ENCODE measurements around the gene ARRB1.
"Not testable (repeated sequence)": the region's sequence is repeated elsewhere in the genome, so short reads cannot be mapped to it uniquely, and the experiment has no call there.

ARRB1 gene

DNA sequence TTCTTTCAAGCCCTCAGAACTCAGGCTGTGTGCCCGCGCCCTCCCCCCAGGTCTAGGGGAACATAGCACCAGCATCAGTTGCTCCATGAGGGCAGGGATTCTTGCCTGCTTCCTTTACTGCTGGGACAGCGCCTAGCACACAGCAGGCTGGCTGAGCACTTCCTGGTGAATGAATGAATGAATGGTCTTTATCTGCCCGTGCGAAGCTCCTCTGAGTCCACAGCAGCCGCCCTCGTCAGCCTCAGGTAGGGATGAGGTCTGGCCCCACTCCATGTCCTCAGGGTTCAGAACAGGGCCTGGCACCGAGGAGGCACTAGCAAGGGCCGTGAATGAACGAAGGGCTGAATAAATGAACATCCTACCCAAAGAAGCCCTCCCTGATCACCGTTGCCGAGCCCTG lies 27.3 kb downstream of the ARRB1 start:
- DNase-seq (ENCODE audit: low read depth in 2 of 2) = no peak

DNA sequence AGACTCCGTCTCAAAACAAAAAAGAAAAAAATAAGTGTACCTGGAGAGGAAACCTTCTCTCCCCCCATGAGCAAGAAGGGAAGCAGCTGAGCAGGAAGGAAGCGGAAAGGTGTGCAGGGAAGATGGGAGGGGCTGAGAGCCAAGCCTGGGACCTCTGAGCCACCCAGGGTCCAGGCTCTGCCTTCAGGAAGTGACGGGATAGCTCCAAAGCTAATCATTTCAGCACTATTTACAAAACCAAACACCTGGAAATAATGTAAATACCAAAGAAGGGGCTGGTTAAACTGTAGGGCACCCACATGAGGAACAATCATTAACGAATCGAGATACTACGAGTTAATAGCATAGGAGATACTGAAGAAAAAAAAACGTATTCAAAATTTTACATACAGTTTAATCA lies 27.9 kb downstream of the ARRB1 start:
- no peak for DNase-seq (ENCODE audit: low read depth in 2 of 2)

DNA sequence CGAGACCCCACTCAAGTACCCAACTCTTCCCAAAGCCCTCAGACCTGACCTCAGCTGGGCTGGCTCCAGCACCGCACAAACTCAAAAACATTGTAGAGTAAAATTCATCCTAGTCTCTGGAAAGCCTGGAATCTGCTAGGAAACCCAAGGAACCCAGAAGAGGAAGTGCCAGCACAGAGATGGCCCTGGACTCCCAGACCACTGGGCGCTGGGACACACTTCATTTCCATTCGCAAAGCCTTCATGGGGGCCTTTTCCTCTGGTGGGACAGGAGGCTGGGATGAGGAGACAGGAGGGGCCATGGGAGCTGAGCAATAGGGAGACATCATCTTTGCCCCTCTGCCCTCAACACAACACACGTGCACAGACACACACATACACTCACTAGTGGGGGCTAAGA lies 30.8 kb downstream of the ARRB1 start:
- DNase-seq (ENCODE audit: low read depth in 2 of 2) = no peak

DNA sequence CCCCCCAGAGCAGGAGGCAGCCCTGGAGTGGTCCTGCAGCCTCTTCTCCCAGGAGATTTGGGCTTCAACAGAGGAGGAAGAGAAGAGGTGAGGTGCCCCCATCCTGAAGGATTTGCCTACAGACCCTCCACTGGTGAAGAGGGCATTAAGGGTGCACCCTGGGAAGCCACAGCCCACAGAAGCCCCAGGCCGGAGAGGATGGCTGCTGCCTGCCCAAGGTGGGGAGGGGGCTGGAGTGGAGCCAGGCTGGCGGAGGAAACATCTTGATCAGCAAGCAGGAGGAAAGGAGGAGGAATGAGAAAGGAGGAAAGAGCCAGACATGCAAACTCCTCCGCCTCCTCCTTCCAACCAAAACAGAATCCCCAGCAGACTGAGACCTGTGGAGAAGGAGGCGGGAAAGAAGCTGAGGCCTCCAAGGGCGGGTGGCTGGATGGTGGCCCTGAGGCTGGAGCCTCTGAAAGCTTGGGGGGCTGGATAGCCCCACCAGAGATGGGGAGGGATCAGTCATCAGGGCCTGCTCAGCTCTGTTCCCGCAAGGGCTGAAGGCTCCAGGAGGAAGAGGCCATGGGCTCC lies 31.3 kb downstream of the ARRB1 start:
- DNase-seq (ENCODE audit: low read depth in 2 of 2) = no peak

DNA sequence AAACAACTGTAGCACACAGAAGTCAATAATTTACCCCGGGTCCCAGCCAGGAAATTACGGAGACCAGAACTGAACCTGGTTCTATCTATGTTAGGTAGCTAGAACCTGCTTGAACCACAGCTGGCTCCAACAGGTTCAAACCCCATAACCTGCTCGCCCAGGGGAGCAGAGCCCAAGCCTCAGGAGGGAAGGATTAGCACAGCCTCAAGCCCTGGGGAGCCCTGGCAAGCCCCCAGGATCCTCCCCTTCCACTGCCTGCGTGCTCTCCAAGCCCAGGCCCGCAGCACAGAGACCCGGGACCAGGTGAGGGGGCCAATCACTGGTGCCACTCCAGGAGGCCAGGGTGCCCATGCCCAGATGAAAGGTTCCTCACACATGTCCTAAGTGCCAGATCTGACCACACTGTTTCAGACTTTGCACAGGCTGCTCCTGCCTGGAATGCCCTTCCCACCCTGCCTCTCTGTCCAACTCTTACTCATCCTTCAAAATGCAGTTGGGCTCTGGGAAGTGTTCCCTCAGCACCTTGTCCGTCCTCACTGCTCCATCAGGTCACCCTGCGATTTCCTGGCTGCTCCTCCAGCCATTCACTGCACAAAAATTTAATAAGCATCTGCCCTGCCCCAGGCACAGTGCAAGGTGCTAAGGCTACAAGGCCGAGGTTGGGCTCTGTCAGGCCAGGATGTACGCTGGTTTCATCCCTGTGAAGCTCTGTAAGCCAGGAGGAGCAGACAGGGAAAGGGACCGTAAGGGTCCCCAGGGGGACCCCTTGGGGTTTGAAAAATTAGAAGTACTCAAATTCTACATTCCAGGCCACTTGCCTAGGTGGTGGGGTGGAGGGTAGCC lies 32.2 kb downstream of the ARRB1 start:
- no peak for DNase-seq (ENCODE audit: low read depth in 2 of 2)

DNA sequence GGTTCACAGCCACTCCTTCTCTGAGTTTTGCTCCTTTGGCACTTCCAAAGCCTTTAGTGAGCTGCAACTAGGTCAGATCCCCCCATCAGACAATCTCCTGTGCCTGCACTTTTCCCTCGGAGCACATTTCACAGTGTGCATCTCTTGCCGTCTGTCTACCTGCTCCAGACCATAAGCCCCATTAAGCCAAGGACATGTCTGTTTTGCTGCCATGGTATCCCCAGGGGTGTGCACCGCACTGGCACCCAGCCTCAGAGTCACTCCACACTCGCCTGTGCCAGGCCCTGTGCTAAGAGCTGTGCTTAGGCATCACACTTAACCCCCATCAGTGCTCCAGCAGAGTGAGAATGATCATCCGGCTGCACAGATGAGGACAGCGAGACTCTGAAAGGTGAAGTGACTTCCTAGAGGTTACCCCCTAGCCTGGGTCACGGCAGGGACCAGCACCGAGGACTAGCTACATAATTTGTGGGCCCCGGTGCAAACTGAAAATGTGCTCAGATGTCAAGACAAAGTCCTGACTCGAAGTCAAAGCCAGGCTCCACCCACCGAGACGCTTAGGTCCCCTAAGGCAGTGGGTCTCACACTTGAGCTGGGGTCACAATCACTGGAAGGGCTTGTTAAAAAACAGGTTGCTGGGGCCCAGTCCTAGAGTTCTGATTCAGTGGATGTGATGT lies 33.9 kb downstream of the ARRB1 start:
- no peak for DNase-seq (ENCODE audit: low read depth in 2 of 2)

DNA sequence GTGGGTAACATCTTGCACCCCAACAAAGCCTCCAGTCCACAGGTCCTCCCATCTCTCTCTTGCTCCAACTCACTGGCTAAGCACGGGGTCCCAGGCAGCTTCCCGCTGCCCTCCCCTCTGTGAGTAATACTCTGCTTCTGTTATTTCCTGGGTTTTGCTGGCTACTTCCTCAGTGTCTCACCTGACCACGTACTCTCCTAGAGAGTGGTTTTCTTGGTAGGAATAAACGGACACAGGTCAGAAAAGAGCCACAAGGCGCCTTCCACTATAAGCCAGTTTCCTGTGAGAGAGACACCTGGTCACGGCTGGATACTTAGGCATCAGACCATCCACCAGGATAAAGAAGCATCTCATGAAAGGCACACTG lies 36.0 kb downstream of the ARRB1 start:
- no peak for DNase-seq (ENCODE audit: low read depth in 2 of 2)

DNA sequence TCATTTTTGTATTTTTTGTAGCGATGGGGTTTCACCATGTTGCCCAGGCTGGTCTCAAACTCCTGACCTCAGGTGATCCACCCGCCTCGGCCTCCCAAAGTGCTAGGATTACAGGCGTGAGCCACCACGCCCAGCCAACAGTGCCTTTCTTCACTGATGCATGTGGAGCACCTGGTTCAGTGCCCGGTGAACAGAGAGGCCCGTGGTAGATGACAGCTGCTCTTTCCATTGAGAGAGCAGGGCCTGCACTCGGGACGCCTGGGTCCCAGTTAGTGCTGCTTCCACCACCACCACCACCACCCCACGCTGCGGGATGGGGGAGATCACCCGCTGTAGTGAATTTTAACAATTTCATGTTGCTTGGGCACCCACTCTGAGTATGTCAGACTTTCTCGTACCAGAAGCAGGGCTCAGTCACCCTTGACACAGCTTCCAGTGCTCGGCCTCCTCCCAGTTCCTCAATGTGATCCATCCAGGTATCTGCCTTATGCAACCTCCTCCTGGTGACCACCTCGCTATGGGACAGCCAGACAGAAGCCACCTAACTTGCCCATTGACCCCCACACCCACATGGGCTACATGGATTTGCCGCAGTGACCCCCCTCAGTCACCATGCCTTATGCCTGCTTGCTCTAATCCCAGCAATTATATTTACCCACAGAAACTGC lies 36.6 kb downstream of the ARRB1 start:
- no peak for DNase-seq (ENCODE audit: low read depth in 2 of 2)

DNA sequence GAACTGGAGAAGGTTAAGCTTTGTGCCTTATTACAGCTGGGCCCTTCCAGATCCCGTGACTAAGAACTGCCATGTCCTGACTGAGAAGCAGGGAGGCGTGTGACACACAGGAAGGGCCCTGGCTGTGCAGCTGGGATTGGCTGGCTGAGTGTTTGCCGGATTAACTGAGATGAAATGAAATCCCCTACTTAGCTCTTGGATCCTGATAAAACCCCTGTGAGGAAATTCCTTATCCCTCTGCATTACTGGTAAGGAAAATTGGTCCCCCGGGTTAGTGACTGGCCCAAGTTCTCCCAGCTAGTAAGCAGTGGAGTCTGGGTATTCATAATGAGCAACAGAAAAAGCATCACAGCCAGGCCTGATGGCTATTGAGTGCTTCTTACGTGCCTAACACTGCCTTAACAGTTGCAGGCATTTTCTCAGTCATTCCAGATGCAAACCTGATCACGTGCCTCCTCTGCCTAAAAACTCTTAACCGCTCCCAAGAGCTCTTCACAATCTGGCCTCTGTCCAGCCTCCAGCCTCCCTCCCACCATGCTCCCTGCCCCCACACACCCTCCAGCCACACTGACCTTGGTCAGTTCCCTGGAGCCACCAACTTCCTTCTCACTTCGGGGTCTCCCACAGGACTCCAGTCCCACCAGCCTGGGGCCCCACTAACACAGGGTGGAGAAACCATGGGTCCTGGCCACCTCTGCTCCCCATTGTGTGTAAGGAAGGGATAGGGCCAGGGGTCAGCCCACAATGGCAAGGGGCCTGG lies 37.8 kb downstream of the ARRB1 start:
- DNase-seq (ENCODE audit: low read depth in 2 of 2) = no peak

DNA sequence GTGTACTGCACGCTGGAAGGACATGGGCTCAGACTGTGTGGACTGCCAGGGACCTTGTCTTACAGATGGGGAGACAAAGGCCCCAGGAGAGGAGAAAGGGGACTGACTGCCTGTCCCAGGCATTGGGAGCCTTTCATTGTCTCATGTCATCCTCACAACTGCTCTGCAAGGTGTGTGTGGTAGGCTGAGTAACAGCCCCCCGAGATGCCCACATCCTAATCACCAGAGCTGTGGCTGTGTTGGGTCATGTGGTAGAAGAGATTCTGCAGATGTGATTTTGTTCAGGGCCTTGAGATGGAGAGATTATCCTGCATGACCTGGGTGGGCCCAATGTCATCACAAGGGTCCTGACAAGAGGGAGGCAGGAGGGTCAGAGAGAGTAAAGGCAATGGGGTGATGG lies 39.1 kb downstream of the ARRB1 start:
- no peak for DNase-seq (ENCODE audit: low read depth in 2 of 2)

DNA sequence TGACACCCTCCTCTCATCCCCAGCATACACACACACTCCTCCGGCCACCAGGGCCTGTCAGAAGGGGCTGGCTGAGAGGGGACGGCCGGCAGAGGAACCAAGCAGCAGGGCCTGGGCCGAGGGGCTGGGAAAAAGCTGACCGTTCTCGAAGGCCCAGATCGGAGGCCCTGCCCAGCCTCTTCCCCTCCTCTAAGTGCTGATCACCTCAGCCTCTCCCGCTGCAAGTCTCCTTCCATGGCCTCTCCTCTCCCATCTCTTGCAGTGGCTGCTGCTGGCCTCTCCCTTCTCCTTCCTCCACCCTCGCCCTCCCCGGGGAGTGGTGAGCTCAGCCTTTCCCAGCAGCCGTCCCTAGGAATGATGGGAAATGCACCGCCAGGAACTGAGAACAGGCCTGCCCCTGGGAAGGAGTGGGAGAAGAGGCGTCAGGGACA lies 39.6 kb downstream of the ARRB1 start:
- DNase-seq (ENCODE audit: low read depth in 2 of 2) = no peak

DNA sequence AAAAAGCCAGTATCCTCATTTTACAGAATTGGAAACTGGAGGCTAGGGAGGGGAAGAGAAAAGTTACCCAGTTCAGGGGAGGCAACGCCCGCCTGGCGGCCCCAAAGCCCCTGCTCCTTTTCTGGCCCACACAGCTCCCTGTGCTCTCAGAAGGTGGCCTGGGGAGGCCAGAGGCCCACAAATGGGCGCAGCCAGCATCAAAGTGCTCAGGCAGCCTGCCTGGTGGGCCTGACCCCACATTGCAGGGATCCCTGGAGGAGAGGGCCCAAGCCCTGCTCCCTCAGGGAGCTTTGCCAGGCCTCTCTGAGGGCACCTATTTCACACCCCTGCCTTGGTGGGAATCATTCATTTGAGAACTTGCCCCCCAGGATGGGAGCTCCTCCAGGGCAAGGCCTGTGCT lies 42.5 kb downstream of the ARRB1 start:
- DNase-seq (ENCODE audit: low read depth in 2 of 2) = no peak

DNA sequence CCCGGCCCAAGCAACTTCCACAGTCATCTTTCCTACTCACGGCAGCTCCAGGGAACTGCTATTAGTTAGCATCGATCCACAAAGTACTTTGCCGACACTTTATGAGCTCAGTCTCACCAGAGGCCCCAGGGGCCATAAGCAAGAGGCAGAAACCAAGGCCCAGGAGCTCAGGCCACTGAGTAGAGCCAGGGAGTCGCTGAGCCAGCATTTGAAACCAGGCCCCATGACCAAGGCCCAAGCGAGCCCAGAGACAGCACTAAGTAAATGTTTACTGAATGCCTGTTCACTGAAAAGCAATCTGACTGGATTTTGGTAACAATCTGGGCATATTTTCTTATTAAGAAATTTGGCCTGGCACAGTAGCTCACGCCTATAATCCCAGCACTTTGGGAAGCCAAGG lies 43.3 kb downstream of the ARRB1 start:
- DNase-seq (ENCODE audit: low read depth in 2 of 2) = no peak

DNA sequence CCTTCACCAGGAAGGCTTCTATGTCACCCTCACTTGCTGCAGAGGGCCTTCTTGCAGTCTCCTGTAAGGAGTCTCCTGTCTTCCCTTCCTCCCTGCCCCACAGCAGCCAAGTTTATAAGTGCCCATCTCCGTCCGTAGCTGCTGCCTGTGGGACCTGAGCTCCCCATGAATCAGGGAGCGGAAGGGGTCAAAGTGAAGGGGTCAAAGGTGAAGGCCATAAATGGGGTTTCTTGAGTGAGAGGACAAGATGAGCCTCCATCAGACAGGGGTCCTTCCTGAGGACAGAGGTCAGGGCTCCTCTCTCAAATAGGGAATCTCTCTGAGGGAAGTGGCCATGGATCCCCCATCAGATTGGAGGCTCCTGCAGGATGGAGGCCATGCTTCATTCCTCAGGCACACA lies 44.4 kb downstream of the ARRB1 start:
- DNase-seq (ENCODE audit: low read depth in 2 of 2) = no peak

DNA sequence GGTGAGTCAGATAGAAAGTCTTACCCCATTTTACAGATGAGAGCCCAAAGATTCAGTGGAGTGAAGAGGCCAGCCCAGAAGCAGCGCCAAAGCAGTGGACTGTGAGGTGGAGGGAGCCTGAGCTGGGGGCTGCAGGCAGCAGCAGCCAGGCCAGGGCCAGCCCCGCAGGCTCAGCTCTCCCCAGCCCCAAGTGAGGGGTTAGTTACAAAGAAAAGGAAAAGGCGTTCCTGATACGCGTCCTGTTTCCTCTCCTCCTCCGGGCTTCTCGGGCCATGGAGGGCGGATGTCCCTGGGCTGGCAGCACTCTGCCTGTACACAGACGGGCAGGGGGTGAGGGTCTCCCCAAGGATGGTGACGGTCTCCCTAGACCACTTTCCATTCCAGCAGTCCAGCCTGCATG lies 44.9 kb downstream of the ARRB1 start:
- DNase-seq (ENCODE audit: low read depth in 2 of 2) = no peak

DNA sequence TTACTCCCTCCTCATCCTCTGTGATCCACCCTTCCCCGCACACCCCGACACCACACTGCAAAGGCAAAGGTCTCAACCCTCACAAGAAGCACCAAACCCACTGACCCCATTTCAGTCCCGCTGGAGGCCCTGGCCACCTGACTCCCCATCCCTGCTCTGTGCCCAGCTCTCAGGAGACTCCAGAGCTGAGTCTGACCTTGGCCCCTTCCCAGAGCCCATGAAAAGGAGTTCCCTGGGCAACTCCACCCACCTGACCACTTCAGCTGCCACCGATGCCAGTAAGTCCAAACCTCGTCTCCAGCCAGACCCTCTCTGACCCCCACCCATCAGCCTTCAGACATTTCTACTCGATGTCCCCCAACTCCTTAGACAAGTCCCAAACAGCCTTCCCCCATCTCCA lies 45.5 kb downstream of the ARRB1 start:
- no peak for DNase-seq (ENCODE audit: low read depth in 2 of 2)

DNA sequence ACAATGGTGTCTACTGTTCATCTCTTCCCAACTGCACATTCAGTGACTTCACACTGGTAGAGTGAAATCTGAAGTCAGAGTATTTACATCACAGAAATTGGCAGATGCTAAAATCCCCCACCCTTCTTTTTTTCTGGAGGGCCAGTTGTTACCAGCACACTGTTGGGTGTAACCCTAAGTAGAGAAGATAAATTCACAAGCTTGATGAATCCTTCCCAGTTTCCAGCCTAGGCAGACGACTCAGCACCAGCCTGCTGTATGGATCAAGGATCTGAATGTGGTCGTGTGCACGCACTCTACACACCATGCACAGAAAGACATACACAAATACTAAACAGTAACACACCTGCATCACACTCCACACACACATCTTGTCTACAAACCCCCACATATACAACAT lies 46.0 kb downstream of the ARRB1 start:
- DNase-seq (ENCODE audit: low read depth in 2 of 2) = no peak

DNA sequence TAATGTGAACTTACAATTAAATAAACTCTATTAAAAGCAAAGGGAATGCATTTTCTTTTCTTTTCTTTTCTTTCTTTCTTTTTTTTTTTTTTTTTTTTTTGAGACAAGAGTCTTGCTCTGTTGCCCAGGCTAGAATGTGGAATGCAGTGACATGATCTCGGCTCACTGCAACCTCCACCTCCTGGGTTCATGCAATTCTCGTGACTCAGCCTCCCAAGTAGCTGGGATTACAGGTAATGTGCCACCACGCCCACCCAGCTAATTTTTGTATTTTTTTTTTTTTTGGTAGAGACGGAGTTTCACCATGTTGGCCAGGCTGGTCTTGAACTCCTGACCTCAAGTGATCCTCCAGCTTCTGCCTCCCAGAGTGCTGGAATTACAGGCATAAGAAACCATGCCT lies 46.5 kb downstream of the ARRB1 start:
- not testable (repeated sequence) for DNase-seq (ENCODE audit: low read depth in 2 of 2)

DNA sequence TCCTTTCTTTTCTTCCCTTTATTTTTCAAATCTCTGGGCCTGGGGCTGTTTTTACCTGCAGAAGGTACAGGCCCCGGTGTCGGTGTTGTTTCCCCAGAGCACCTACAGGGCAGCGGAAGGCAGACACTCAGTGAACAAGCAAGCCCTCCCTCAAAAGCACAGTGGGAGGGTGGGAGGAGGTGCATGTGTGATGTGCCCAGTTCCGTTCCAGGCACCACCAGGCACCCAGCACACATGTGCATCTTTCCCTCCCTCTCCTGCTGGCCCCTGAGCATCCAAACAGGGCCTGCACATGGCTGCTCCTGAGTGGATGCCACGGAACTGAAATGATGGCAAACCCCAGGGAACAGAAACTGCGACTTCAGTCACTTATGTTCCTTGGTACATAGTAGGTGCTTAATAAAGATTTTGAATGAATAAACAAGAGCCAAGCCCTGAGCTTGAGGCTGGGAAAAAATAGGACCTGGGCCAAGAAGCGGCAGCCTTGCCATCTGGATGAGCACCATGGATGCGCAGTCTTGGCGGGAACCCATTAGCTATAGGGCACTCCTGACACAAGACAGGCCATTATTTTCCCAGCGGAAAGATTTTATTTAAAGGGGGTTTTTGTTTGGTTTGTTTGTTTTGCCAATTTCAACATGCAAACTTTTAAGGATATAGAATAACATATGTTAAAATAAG lies 47.8 kb downstream of the ARRB1 start:
- DNase-seq (ENCODE audit: low read depth in 2 of 2) = no peak

DNA sequence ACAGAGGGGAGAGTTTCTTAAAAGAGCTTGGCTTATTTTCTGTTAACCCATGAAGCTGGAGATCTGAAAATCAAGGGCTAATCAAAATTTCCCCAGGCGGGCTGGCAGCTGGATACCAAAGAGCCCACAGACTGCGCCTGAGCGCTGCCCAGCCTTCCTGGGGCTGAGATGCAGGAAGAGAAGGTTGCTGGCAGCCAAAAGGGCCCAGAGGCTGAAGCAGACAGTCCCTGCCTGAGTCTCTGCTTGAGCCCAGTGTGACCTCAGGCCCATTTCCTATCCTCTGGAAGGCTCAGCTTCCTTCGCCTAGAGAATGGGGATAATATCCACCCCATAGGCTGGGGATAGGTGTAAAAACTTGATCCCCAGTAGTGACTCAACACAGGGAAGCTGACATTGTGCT lies 49.1 kb downstream of the ARRB1 start:
- no peak for DNase-seq (ENCODE audit: low read depth in 2 of 2)

DNA sequence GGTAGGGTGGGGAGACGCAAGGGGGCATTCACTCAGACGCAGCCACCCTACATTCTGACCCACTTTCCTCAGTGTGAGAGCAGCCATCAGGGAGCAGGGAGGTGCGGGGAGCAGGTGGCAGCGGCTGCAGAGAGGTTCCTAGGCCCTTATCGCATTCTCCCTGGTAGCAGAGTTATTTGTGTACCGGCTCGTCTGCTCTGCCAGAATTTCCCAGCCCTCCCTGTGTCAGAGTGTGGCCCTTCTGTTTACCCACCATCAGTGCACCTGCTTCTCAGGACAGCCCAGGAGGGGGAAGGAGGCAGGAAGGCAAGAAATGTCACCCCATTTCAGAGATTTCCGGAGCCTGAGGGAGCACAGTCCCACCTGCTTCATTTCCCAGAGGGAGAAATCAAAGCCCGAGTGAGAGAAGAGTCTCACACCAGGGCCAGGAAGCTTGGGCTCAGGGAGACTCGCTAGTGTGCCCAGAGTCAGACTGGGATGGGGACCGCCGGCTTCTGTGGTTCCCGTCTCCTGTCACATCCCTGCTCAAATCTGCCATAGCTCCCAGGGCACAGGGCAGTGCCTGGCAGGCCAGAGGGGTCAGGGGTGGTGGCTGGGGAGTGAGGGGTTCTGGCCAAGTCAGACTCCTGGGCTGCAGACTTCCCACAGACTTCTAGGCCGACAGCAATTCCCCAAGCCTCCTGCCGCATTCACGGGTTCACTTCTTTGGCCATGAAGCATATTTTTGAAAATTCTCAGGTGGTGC lies 49.7 kb downstream of the ARRB1 start:
- DNase-seq (ENCODE audit: low read depth in 2 of 2) = no peak

Measured in stimulated activated CD8-positive, alpha-beta memory T cell treated with anti-CD3 and anti-CD28 coated beads, Interleukin-15, amount 100 ng/mL, for 48 hours (primary cell).